Osteoblast (primary cell): ENCODE results near the gene COL7A1. TPM values are rescaled to one million over a fixed set of nuclear protein-coding genes. Genes with fewer than 3 reads are reported as not detected.

ENCODE experiments used
- DNase-seq: peaks from one replicate; pipeline ENCODE4 v3.0.0; 2011; ENCODE audit warnings: low spot score, mixed read lengths; ENCODE audit not compliant: insufficient read length; ENCODE audit errors: missing footprints
- H2AFZ ChIP-seq: 2 replicates; pipeline ENCODE4 v1.6.0; 2011; ENCODE audit warnings: mild to moderate bottlenecking, low read length
- H3K27ac ChIP-seq: 2 replicates; pipeline ENCODE4 v1.5.1; 2011; ENCODE audit warnings: mild to moderate bottlenecking, low read depth, low read length, moderate library complexity
- H3K27me3 ChIP-seq: 2 replicates; pipeline ENCODE4 v1.6.0; 2012; ENCODE audit warnings: mild to moderate bottlenecking, control low read depth, inconsistent platforms, low read length, moderate library complexity; ENCODE audit not compliant: insufficient read depth
- H3K36me3 ChIP-seq: 2 replicates; pipeline ENCODE4 v1.5.1; 2011; ENCODE audit warnings: mild to moderate bottlenecking, low read length, control low read depth, moderate library complexity; ENCODE audit not compliant: insufficient read depth
- H3K4me1 ChIP-seq: 2 replicates; pipeline ENCODE4 v1.5.1; 2011; ENCODE audit warnings: mild to moderate bottlenecking, low read length, control low read depth, moderate library complexity; ENCODE audit not compliant: insufficient read depth
- H3K4me2 ChIP-seq: 2 replicates; pipeline ENCODE4 v1.6.0; 2011; ENCODE audit warnings: mild to moderate bottlenecking, low read length; ENCODE audit not compliant: insufficient read depth
- H3K4me3 ChIP-seq: fragments of 200-600 bp; sonication (generic); 3 replicates; pipeline ENCODE4 v1.5.1; 2012; ENCODE audit warnings: mild to moderate bottlenecking, low read length, inconsistent platforms; ENCODE audit not compliant: insufficient read depth
- H3K79me2 ChIP-seq: 2 replicates; pipeline ENCODE4 v1.6.0; 2012; ENCODE audit warnings: mild to moderate bottlenecking, low read length, control low read depth, inconsistent platforms; ENCODE audit not compliant: insufficient read depth
- H3K9me3 ChIP-seq: 2 replicates; pipeline ENCODE4 v1.5.1; 2011; ENCODE audit warnings: low read depth, low read length, control low read depth
- H4K20me1 ChIP-seq: 2 replicates; pipeline ENCODE4 v1.6.0; 2012; ENCODE audit warnings: mild to moderate bottlenecking, low read length, control low read depth; ENCODE audit not compliant: insufficient read depth
- CTCF ChIP-seq: IDR thresholded peaks from 2 replicates; pipeline ENCODE4 v1.5.1; 2011; ENCODE audit warnings: mild to moderate bottlenecking, low read depth, low read length, moderate library complexity; ENCODE audit errors: extremely low read depth
- small RNA-seq: library from RNA; depleted of rRNA; stranded (forward); fragments of <200 nt; gene quantifications from one replicate; pipeline ENCODE3, GENCODE V24; 2012
- total RNA-seq: library from RNA; depleted of rRNA; stranded (reverse); fragments of >200 nt; gene quantifications from 2 replicates; pipeline ENCODE4 v1.2.3, GENCODE V29; 2012

Gene COL7A1
- total RNA-seq, 1 donor, result 21.4 TPM

GRCh38 chr3:48514431-48515227 lies 80.5 kb downstream of the COL7A1 start:
- Histone ChIP-seq H3K9me3 (no peaks in the 10 kb centered on the region), H3K27ac (no peak overlapping the region), H3K4me3 (no peak overlapping the region), H2AFZ (no peak overlapping the region), H3K79me2 (no peaks in the 10 kb centered on the region), H3K36me3 (no peaks in the 10 kb centered on the region), H3K4me2 (no peak overlapping the region), H4K20me1 (no peaks in the 10 kb centered on the region), H3K4me1 (no peaks in the 10 kb centered on the region), H3K27me3 (no peaks in the 10 kb centered on the region)
- TF ChIP-seq CTCF, result no peak
- DNase-seq, result no peak

Small RNA genes lying within 50 kb of the gene (small RNA-seq; reads per million reads assigned to genes)
- gene MIR6823, result not detected

Other genes with a start within 250 kb of the COL7A1 start
- not detected in 2 replicates for gene FBXW12, start 223.1 kb downstream of the COL7A1 start, total RNA-seq
- 23.3 and 33.7 TPM in 2 replicates for gene PLXNB1, start 165.2 kb downstream of the COL7A1 start, total RNA-seq
- 13.3 and 17.4 TPM in 2 replicates for gene CCDC51, start 155.2 kb downstream of the COL7A1 start, total RNA-seq
- 128 and 135 TPM in 2 replicates for gene TMA7, start 155.1 kb downstream of the COL7A1 start, total RNA-seq
- 5.0 and 5.1 TPM in 2 replicates for gene ATRIP, start 148.6 kb downstream of the COL7A1 start, total RNA-seq
- gene SHISA5, start 91.2 kb downstream of the COL7A1 start, total RNA-seq, result 99.3 and 105 TPM in 2 replicates
- 12.3 and 12.4 TPM in 2 replicates for gene PFKFB4, start 38.5 kb downstream of the COL7A1 start, total RNA-seq
- gene UCN2, start 31.5 kb downstream of the COL7A1 start, total RNA-seq, result 0.29 and 0.72 TPM in 2 replicates
- 299 and 308 TPM in 2 replicates for gene UQCRC1, start 14.3 kb upstream of the COL7A1 start, total RNA-seq
- gene TMEM89, start 26.4 kb upstream of the COL7A1 start, total RNA-seq, result 0.59 TPM in 1 of 2 replicates, not detected in the other
- 26.2 and 30.8 TPM in 2 replicates for gene SLC26A6, start 40.1 kb upstream of the COL7A1 start, total RNA-seq
- 1.2 and 1.4 TPM in 2 replicates for gene CELSR3, start 67.6 kb upstream of the COL7A1 start, total RNA-seq
- gene NCKIPSD, start 90.6 kb upstream of the COL7A1 start, total RNA-seq, result 17.1 and 17.7 TPM in 2 replicates
- 38.0 and 44.9 TPM in 2 replicates for gene IP6K2, start 121.9 kb upstream of the COL7A1 start, total RNA-seq